ENCODE results near the gene GABRB1.

The GABRB1 gene

DNA sequence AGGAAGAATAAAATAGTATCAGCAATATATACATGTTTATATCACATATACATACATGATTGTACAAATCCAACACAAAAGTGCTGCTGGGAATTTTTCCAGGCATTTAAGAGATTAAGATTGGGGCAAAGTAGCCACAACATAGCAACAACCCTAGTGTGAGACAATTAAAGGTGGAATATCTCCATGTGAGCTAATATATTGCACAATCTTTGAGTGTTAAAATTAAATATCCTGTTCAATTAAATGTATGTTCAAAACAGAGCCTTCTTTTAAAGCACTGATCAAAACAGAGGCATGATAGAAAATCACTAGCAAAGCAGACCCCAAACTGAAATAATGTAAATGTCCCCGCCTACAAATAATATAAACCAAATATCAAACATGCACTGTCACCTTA lies 97.6 kb downstream of the GABRB1 start:
- Histone ChIP-seq H3K27ac (ENCODE audit: extremely low read depth, low read depth, low read length) (no peak overlapping the region), H3K36me3 (ENCODE audit: control insufficient read depth in 2 of 2, insufficient read depth in 1 of 2, low read length in 2 of 2) (no peaks in the 10 kb centered on the region), H3K4me3 (ENCODE audit: low read depth, low read length) (no peak overlapping the region), H3K4me1 (ENCODE audit: control insufficient read depth, insufficient read depth, low read length) (no peaks in the 10 kb centered on the region), H3K9me3 (ENCODE audit: control insufficient read depth, insufficient read depth, low read depth, low read length) (no peaks in the 10 kb centered on the region)
- CTCF ChIA-PET, result interaction anchor here (0.6 kb wide), 1 partner anchor 404 kb away, joined by 6 read pairs; no protein-coding TSS in a partner anchor
- POLR2A ChIA-PET, result no interaction called here
- TF ChIP-seq WT1 (tag by site-specific recombination; IDR thresholded peaks at IDR 0.05) (no peak), ZNF843 (tag by site-specific recombination; IDR thresholded peaks at IDR 0.05) (no peak), GLI4 (tag by site-specific recombination; IDR thresholded peaks at IDR 0.05) (no peak), REPIN1 (tag by site-specific recombination; IDR thresholded peaks at IDR 0.05; ENCODE audit: low read depth) (no peak), ZNF341 (tag by site-specific recombination; IDR thresholded peaks at IDR 0.05; ENCODE audit: low read depth) (no peak), ZNF404 (tag by site-specific recombination; IDR thresholded peaks at IDR 0.05) (no peak)

DNA sequence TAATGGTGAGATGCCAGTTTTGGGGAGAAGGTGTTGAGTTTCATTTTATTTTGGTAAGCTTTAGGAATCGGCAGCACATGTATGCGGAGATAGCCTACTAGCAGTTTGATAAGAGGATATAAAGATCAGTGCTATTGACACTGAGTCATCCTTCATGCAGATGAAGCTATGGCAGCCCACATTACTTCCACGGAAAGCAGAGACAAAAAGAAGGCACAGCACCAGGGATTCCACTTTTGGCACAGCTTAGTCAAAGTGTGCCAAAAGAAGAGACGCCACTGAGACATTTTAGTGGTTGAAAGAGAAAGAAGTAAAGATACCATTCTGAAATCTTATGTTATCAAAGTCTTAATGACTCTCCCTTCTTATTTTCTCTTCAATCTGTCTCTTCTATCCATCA lies 103.8 kb downstream of the GABRB1 start:
- no peak overlapping the region for H3K4me3 ChIP-seq (ENCODE audit: low read depth, low read length)
- CTCF ChIA-PET, result interaction anchor here (0.9 kb wide), 1 partner anchor 12 kb away, joined by 6 read pairs; no protein-coding TSS in a partner anchor
- POLR2A ChIA-PET, result no interaction called here

More for the DNA sequence above, 103.8 kb downstream of the GABRB1 start:
- Histone ChIP-seq H3K36me3 (ENCODE audit: control insufficient read depth in 2 of 2, insufficient read depth in 1 of 2, low read length in 2 of 2) (no peaks in the 10 kb centered on the region), H3K27ac (ENCODE audit: extremely low read depth, low read depth, low read length) (no peak overlapping the region), H3K9me3 (ENCODE audit: control insufficient read depth, insufficient read depth, low read depth, low read length) (no peaks in the 10 kb centered on the region), H3K4me1 (ENCODE audit: control insufficient read depth, insufficient read depth, low read length) (no peaks in the 10 kb centered on the region)
- TF ChIP-seq ZNF112 (tag by site-specific recombination; IDR thresholded peaks at IDR 0.05), result no peak
- no peak for TF ChIP-seq ZNF2 (tag by site-specific recombination; IDR thresholded peaks at IDR 0.05)
- TF ChIP-seq ZNF529 (tag by site-specific recombination; IDR thresholded peaks at IDR 0.05; ENCODE audit: insufficient replicate concordance), result no peak
- TF ChIP-seq ZIC2 (tag by site-specific recombination; IDR thresholded peaks at IDR 0.05), result no peak
- TF ChIP-seq, protein P1, sequence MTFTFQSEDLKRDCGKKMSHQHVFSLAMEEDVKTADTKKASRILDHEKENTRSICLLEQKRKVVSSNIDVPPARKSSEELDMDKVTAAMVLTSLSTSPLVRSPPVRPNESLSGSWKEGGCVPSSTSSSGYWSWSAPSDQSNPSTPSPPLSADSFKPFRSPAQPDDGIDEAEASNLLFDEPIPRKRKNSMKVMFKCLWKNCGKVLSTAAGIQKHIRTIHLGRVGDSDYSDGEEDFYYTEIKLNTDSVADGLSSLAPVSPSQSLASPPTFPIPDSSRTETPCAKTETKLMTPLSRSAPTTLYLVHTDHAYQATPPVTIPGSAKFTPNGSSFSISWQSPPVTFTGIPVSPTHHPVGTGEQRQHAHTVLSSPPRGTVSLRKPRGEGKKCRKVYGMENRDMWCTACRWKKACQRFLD (tag by site-specific recombination; IDR thresholded peaks at IDR 0.05), result no peak
- no peak for TF ChIP-seq ZNF133 (tag by site-specific recombination; IDR thresholded peaks at IDR 0.05)
- no peak for TF ChIP-seq ZNF837 (tag by site-specific recombination; IDR thresholded peaks at IDR 0.05)
- TF ChIP-seq ZNF426 (tag by site-specific recombination; IDR thresholded peaks at IDR 0.05), result no peak
- no peak for TF ChIP-seq ZNF530 (tag by site-specific recombination; IDR thresholded peaks at IDR 0.05; ENCODE audit: low read depth)
- TF ChIP-seq, protein P2, sequence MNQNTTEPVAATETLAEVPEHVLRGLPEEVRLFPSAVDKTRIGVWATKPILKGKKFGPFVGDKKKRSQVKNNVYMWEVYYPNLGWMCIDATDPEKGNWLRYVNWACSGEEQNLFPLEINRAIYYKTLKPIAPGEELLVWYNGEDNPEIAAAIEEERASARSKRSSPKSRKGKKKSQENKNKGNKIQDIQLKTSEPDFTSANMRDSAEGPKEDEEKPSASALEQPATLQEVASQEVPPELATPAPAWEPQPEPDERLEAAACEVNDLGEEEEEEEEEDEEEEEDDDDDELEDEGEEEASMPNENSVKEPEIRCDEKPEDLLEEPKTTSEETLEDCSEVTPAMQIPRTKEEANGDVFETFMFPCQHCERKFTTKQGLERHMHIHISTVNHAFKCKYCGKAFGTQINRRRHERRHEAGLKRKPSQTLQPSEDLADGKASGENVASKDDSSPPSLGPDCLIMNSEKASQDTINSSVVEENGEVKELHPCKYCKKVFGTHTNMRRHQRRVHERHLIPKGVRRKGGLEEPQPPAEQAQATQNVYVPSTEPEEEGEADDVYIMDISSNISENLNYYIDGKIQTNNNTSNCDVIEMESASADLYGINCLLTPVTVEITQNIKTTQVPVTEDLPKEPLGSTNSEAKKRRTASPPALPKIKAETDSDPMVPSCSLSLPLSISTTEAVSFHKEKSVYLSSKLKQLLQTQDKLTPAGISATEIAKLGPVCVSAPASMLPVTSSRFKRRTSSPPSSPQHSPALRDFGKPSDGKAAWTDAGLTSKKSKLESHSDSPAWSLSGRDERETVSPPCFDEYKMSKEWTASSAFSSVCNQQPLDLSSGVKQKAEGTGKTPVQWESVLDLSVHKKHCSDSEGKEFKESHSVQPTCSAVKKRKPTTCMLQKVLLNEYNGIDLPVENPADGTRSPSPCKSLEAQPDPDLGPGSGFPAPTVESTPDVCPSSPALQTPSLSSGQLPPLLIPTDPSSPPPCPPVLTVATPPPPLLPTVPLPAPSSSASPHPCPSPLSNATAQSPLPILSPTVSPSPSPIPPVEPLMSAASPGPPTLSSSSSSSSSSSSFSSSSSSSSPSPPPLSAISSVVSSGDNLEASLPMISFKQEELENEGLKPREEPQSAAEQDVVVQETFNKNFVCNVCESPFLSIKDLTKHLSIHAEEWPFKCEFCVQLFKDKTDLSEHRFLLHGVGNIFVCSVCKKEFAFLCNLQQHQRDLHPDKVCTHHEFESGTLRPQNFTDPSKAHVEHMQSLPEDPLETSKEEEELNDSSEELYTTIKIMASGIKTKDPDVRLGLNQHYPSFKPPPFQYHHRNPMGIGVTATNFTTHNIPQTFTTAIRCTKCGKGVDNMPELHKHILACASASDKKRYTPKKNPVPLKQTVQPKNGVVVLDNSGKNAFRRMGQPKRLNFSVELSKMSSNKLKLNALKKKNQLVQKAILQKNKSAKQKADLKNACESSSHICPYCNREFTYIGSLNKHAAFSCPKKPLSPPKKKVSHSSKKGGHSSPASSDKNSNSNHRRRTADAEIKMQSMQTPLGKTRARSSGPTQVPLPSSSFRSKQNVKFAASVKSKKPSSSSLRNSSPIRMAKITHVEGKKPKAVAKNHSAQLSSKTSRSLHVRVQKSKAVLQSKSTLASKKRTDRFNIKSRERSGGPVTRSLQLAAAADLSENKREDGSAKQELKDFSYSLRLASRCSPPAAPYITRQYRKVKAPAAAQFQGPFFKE (tag by site-specific recombination; IDR thresholded peaks at IDR 0.05; ENCODE audit: borderline replicate concordance), result no peak
- TF ChIP-seq ZNF660 (tag by site-specific recombination; IDR thresholded peaks at IDR 0.05), result no peak
- TF ChIP-seq ZNF202 (tag by site-specific recombination; IDR thresholded peaks at IDR 0.05; ENCODE audit: borderline replicate concordance), result no peak
- TF ChIP-seq KLF9 (tag by site-specific recombination; IDR thresholded peaks at IDR 0.05; ENCODE audit: low read depth), result no peak
- TF ChIP-seq, protein P3, sequence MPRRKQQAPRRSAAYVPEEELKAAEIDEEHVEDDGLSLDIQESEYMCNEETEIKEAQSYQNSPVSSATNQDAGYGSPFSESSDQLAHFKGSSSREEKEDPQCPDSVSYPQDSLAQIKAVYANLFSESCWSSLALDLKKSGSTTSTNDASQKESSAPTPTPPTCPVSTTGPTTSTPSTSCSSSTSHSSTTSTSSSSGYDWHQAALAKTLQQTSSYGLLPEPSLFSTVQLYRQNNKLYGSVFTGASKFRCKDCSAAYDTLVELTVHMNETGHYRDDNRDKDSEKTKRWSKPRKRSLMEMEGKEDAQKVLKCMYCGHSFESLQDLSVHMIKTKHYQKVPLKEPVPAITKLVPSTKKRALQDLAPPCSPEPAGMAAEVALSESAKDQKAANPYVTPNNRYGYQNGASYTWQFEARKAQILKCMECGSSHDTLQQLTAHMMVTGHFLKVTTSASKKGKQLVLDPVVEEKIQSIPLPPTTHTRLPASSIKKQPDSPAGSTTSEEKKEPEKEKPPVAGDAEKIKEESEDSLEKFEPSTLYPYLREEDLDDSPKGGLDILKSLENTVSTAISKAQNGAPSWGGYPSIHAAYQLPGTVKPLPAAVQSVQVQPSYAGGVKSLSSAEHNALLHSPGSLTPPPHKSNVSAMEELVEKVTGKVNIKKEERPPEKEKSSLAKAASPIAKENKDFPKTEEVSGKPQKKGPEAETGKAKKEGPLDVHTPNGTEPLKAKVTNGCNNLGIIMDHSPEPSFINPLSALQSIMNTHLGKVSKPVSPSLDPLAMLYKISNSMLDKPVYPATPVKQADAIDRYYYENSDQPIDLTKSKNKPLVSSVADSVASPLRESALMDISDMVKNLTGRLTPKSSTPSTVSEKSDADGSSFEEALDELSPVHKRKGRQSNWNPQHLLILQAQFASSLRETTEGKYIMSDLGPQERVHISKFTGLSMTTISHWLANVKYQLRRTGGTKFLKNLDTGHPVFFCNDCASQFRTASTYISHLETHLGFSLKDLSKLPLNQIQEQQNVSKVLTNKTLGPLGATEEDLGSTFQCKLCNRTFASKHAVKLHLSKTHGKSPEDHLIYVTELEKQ (tag by site-specific recombination; IDR thresholded peaks at IDR 0.05; ENCODE audit: borderline replicate concordance), result no peak
- TF ChIP-seq, protein P4, sequence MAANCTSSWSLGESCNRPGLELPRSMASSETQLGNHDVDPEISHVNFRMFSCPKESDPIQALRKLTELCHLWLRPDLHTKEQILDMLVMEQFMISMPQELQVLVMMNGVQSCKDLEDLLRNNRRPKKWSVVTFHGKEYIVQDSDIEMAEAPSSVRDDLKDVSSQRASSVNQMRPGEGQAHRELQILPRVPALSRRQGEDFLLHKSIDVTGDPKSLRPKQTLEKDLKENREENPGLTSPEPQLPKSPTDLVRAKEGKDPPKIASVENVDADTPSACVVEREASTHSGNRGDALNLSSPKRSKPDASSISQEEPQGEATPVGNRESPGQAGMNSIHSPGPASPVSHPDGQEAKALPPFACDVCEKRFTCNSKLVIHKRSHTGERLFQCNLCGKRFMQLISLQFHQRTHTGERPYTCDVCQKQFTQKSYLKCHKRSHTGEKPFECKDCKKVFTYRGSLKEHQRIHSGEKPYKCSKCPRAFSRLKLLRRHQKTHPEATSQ (tag by site-specific recombination; IDR thresholded peaks at IDR 0.05), result no peak
- TF ChIP-seq ZNF155 (tag by site-specific recombination; IDR thresholded peaks at IDR 0.05), result no peak
- TF ChIP-seq ZNF785 (tag by site-specific recombination; IDR thresholded peaks at IDR 0.05), result no peak
